ENCODE measurements around the gene ZNF423.

ZNF423 gene

GRCh38 chr16:49491106-49491670, 364.7 kb downstream of the ZNF423 start:
- TF ChIP-seq Cebpa-rat (IDR thresholded peaks at IDR 0.05): no peak
- H3K9ac ChIP-seq: no peak overlapping the region
- peaks cover 47% of the 10 kb centered on the region for H3K4me1 ChIP-seq
- no peaks in the 10 kb centered on the region for H3K27me3 ChIP-seq
- H4K20me1 ChIP-seq: no peaks in the 10 kb centered on the region
- no peak overlapping the region for H3K4me2 ChIP-seq
- no peaks in the 10 kb centered on the region for H3K9me3 ChIP-seq
- no peak overlapping the region for H3K4me3 ChIP-seq
- H3K27ac ChIP-seq: no peak overlapping the region
- H3K36me3 ChIP-seq: peaks cover 21% of the 10 kb centered on the region

- peaks cover 39% of the 10 kb centered on the region for H3K4me1 ChIP-seq
- H3K4me2 ChIP-seq: no peak overlapping the region
- no peaks in the 10 kb centered on the region for H3K9me3 ChIP-seq
- no peaks in the 10 kb centered on the region for H4K20me1 ChIP-seq
- no peak for TF ChIP-seq Cebpa-rat (IDR thresholded peaks at IDR 0.05)
- peaks cover 17% of the 10 kb centered on the region for H3K36me3 ChIP-seq
- no peak overlapping the region for H3K9ac ChIP-seq
- no peak overlapping the region for H3K4me3 ChIP-seq
- no peaks in the 10 kb centered on the region for H3K27me3 ChIP-seq
- no peak overlapping the region for H3K27ac ChIP-seq
Measured at GRCh38 chr16:49490321-49490705, 365.6 kb downstream of the ZNF423 start.

GRCh38 chr16:49489686-49490320, 366.1 kb downstream of the ZNF423 start:
- no peak overlapping the region for H3K4me3 ChIP-seq
- H3K36me3 ChIP-seq: peaks cover 17% of the 10 kb centered on the region
- no peak overlapping the region for H3K9ac ChIP-seq
- H4K20me1 ChIP-seq: no peaks in the 10 kb centered on the region
- H3K27ac ChIP-seq: 0 out of 2 replicates have a peak overlapping the region, but pooled peaks have one; percentile 9
- H3K4me1 ChIP-seq: peaks cover 34% of the 10 kb centered on the region
- H3K4me2 ChIP-seq: no peak overlapping the region
- no peaks in the 10 kb centered on the region for H3K9me3 ChIP-seq
- no peaks in the 10 kb centered on the region for H3K27me3 ChIP-seq
- TF ChIP-seq Cebpa-rat (IDR thresholded peaks at IDR 0.05): no peak

GRCh38 chr16:49488740-49489525, 367.0 kb downstream of the ZNF423 start:
- TF ChIP-seq Cebpa-rat (IDR thresholded peaks at IDR 0.05): no peak
- H3K4me1 ChIP-seq: peaks cover 31% of the 10 kb centered on the region
- H3K9me3 ChIP-seq: no peaks in the 10 kb centered on the region
- no peaks in the 10 kb centered on the region for H3K27me3 ChIP-seq
- H4K20me1 ChIP-seq: no peaks in the 10 kb centered on the region
- H3K4me3 ChIP-seq: no peak overlapping the region
- H3K27ac ChIP-seq: no peak overlapping the region
- no peak overlapping the region for H3K9ac ChIP-seq
- peaks cover 17% of the 10 kb centered on the region for H3K36me3 ChIP-seq
- H3K4me2 ChIP-seq: no peak overlapping the region

- peaks cover 31% of the 10 kb centered on the region for H3K4me1 ChIP-seq
- H3K36me3 ChIP-seq: peaks cover 17% of the 10 kb centered on the region
- H3K4me3 ChIP-seq: no peak overlapping the region
- H4K20me1 ChIP-seq: no peaks in the 10 kb centered on the region
- no peak overlapping the region for H3K27ac ChIP-seq
- no peak for TF ChIP-seq Cebpa-rat (IDR thresholded peaks at IDR 0.05)
- no peak overlapping the region for H3K9ac ChIP-seq
- H3K4me2 ChIP-seq: no peak overlapping the region
- H3K9me3 ChIP-seq: no peaks in the 10 kb centered on the region
- no peaks in the 10 kb centered on the region for H3K27me3 ChIP-seq
Measured at GRCh38 chr16:49488336-49488735, 367.6 kb downstream of the ZNF423 start.

GRCh38 chr16:49487746-49488145, 368.2 kb downstream of the ZNF423 start:
- H3K4me1 ChIP-seq: peaks cover 31% of the 10 kb centered on the region
- no peak for TF ChIP-seq Cebpa-rat (IDR thresholded peaks at IDR 0.05)
- no peak overlapping the region for H3K4me3 ChIP-seq
- H3K9ac ChIP-seq: no peak overlapping the region
- H3K27me3 ChIP-seq: no peaks in the 10 kb centered on the region
- H3K9me3 ChIP-seq: no peaks in the 10 kb centered on the region
- H3K36me3 ChIP-seq: peaks cover 17% of the 10 kb centered on the region
- H3K27ac ChIP-seq: no peak overlapping the region
- H4K20me1 ChIP-seq: no peaks in the 10 kb centered on the region
- no peak overlapping the region for H3K4me2 ChIP-seq

- no peak overlapping the region for H3K9ac ChIP-seq
- no peaks in the 10 kb centered on the region for H3K27me3 ChIP-seq
- no peak for TF ChIP-seq Cebpa-rat (IDR thresholded peaks at IDR 0.05)
- no peak overlapping the region for H3K4me3 ChIP-seq
- H4K20me1 ChIP-seq: no peaks in the 10 kb centered on the region
- H3K36me3 ChIP-seq: peaks cover 12% of the 10 kb centered on the region
- H3K4me2 ChIP-seq: no peak overlapping the region
- H3K9me3 ChIP-seq: no peaks in the 10 kb centered on the region
- H3K27ac ChIP-seq: no peak overlapping the region
- H3K4me1 ChIP-seq: peaks cover 24% of the 10 kb centered on the region
Measured at GRCh38 chr16:49486400-49486799, 369.5 kb downstream of the ZNF423 start.

- H3K4me1 ChIP-seq: peaks cover 24% of the 10 kb centered on the region
- TF ChIP-seq Cebpa-rat (IDR thresholded peaks at IDR 0.05): no peak
- no peak overlapping the region for H3K27ac ChIP-seq
- no peak overlapping the region for H3K4me2 ChIP-seq
- peaks cover 10% of the 10 kb centered on the region for H3K36me3 ChIP-seq
- H3K9ac ChIP-seq: no peak overlapping the region
- no peaks in the 10 kb centered on the region for H4K20me1 ChIP-seq
- no peaks in the 10 kb centered on the region for H3K27me3 ChIP-seq
- H3K9me3 ChIP-seq: no peaks in the 10 kb centered on the region; the same call in 1 of the 2 replicates
- no peak overlapping the region for H3K4me3 ChIP-seq
Measured at GRCh38 chr16:49485663-49486062, 370.2 kb downstream of the ZNF423 start.

GRCh38 chr16:49484936-49485335, 371.0 kb downstream of the ZNF423 start:
- H3K4me2 ChIP-seq: 0 out of 2 replicates have a peak overlapping the region, but pooled peaks have one; percentile 59

GRCh38 chr16:49484451-49484849, 371.5 kb downstream of the ZNF423 start:
- TF ChIP-seq Cebpa-rat (IDR thresholded peaks at IDR 0.05): no peak

More at GRCh38 chr16:49484936-49485335, 371.0 kb downstream of the ZNF423 start:
- peaks cover 24% of the 10 kb centered on the region for H3K4me1 ChIP-seq
- no peak overlapping the region for H3K9ac ChIP-seq
- no peak overlapping the region for H3K27ac ChIP-seq
- no peak for TF ChIP-seq Cebpa-rat (IDR thresholded peaks at IDR 0.05)
- H3K9me3 ChIP-seq: no peaks in the 10 kb centered on the region; the same call in 1 of the 2 replicates
- no peaks in the 10 kb centered on the region for H3K27me3 ChIP-seq
- no peaks in the 10 kb centered on the region for H4K20me1 ChIP-seq
- peaks cover 4% of the 10 kb centered on the region for H3K36me3 ChIP-seq
- H3K4me3 ChIP-seq: no peak overlapping the region

More at GRCh38 chr16:49484451-49484849, 371.5 kb downstream of the ZNF423 start:
- Histone ChIP-seq H4K20me1 (no peaks in the 10 kb centered on the region), H3K27ac (no peak overlapping the region), H3K9ac (no peak overlapping the region), H3K36me3 (no peaks in the 10 kb centered on the region), H3K4me3 (no peak overlapping the region), H3K4me1 (peaks cover 24% of the 10 kb centered on the region), H3K4me2 (peak overlapping the region; percentile 59), H3K27me3 (no peaks in the 10 kb centered on the region), H3K9me3 (no peaks in the 10 kb centered on the region; the same call in 1 of the 2 replicates)

All from BLaER1 (cell line).